CD4-positive, alpha-beta T cell treated with Interferon gamma for 1 hour (primary cell): Measurements from ENCODE around the gene CBLB.
A peak's percentile ranks its signal among the peaks of the same experiment; 100 is the strongest.

Source experiments
- DNase-seq: peaks from one replicate; pipeline ENCODE4 v3.0.0-alpha.2; 2020

Gene CBLB

DNA sequence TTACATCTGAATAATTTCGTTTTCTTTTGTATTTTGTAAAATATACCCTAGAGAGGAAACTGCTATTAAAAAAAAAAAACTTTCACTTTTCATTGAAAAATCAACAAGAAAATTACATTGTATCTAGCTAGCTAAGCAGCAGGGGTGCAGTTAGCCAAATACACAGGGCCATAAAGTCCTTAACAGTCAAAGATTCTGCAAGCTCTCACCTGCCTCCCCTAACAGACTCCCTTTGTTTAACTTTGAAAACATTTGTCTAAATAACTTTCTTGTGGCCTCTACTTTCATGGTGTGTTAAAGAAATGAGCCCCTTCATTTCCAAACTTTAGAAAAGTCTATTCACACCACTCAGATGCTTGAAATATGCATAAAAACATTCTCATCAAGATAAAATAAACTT, 23.3 kb downstream of the CBLB start:
- DNase-seq = no peak

- DNase-seq = no peak
Measured at GRCh38 chr3:105844704-105845103, 24.1 kb downstream of the CBLB start.

- DNase-seq = no peak
Measured at GRCh38 chr3:105843994-105844393, 24.8 kb downstream of the CBLB start.

GRCh38 chr3:105842943-105843342, 25.9 kb downstream of the CBLB start:
- DNase-seq = no peak

GRCh38 chr3:105842449-105842848, 26.4 kb downstream of the CBLB start:
- no peak for DNase-seq

- DNase-seq = no peak
Measured at GRCh38 chr3:105837947-105838346, 30.9 kb downstream of the CBLB start.

- no peak for DNase-seq
Measured at GRCh38 chr3:105837143-105837740, 31.6 kb downstream of the CBLB start.

- DNase-seq = no peak
Measured at GRCh38 chr3:105836533-105836932, 32.3 kb downstream of the CBLB start.

- DNase-seq = no peak
Measured at GRCh38 chr3:105835606-105836005, 33.2 kb downstream of the CBLB start.

DNA sequence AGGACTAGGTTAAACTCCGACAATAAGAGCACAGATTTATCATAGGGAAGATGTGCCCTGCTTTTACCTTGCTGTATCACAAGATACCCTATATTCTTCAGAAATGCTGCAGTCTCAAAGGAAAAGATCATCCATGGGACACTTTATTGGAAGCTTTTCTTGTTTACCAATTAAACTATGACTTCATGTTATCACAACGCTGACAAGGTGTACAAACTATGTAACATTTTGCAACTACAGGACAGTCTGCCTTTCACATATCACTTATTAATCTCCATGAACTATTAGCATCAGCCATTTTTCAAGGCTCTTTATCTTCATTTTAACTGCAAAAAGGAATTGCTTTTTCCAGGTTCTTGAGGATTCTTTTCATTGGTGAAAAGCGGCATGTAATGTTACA, 34.0 kb downstream of the CBLB start:
- no peak for DNase-seq

DNA sequence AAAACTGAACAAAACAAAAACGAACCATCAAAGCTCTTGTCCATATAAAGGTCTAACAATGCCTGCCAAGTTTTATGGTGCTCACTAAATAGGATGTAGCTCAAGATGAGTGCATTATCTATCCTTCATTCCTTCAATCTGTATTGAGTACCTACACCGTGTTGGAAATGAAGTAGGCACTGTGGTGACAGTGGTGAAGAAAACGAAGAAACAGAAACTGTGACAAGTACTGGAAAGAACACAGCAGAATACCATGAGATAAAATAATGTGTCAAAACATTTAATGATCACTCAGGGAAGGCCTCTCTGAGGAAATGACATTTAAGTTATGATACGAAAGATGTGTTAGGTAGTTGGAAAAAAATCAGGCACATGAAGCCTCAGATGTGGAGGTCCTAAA, 36.2 kb downstream of the CBLB start:
- no peak for DNase-seq

DNA sequence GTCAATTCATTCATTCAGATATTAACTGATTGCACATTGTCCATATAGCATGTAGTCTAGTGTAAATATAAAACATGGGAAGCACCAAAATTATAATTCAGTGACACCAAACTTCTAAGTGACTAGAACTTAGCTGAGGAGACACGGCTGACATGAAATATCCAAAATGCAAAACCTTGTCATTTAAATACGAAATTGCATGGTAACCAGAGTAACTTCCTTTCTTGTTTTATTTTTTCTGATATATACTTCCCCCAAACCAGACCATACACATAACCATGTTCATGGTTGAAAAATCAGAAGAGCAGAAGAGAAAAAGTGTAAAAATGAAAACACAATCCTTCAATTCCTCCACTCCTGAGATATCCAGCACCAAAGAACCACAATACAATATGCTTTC, 38.0 kb downstream of the CBLB start:
- no peak for DNase-seq

- DNase-seq = no peak
Measured at GRCh38 chr3:105829871-105830622, 38.8 kb downstream of the CBLB start.

GRCh38 chr3:105829229-105829628, 39.6 kb downstream of the CBLB start:
- peak; percentile 6 for DNase-seq

GRCh38 chr3:105828703-105829102, 40.1 kb downstream of the CBLB start:
- no peak for DNase-seq

DNA sequence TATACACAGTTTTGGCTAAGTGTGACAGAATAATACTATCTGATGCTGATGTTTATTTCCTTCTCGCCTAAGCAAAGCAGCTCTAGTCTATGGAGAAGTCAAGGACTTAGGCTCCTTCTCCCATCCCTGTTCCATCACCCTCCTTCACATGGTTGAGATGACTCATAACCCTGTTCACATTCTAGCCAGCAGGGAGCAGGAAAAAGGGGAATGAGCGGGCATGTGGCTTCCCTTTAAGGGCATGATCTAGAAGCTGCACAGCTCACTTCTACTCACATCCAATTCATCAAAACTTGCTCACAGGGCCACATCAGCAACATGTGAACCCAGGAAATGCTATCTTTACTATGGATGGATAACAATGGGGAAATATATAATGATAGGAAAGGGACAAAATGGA, 40.9 kb downstream of the CBLB start:
- DNase-seq = no peak

DNA sequence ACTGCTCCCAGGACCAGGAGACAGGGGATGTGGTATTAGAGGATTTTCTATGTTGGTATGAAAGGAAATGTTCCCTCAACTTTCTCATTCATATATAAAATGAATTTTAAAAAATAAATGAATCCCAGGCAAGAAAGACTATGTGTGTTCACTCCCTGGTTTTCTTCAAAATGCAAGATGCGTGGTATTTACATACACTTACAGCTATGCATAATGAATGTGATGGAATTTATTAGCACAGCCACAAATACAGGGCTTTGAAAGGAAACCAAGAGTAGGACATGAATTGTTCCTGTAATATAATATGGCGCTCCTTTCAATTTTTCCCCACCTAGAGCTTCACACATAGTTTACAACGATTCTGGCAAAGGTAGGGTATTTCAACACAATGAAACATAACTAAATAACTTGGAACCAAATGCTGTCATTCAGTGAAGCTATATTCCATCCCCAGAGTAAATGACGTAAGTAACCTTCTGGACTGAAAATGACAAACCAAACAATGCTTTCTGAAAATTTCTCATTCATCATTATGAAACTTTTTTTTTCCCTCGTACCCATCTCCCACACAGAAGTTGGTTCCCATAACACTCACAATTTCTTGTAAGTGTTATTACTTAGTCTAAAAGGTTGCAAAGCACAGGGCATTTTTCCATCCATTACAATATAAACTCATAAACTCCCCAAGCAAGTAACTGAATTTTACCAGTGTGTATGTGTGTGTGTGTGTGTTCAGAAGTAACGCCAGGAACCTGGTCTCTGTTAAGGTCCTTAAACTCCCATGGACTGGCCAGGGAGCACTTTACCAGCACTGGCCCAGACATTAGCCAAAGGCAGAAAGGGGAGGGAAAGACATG, 41.8 kb downstream of the CBLB start:
- no peak for DNase-seq

GRCh38 chr3:105824129-105824528, 44.7 kb downstream of the CBLB start:
- no peak for DNase-seq

- DNase-seq = no peak
Measured at GRCh38 chr3:105823149-105823867, 45.5 kb downstream of the CBLB start.

- no peak for DNase-seq
Measured at GRCh38 chr3:105822171-105823123, 46.4 kb downstream of the CBLB start.

- DNase-seq = no peak
Measured at GRCh38 chr3:105821433-105821832, 47.4 kb downstream of the CBLB start.

DNA sequence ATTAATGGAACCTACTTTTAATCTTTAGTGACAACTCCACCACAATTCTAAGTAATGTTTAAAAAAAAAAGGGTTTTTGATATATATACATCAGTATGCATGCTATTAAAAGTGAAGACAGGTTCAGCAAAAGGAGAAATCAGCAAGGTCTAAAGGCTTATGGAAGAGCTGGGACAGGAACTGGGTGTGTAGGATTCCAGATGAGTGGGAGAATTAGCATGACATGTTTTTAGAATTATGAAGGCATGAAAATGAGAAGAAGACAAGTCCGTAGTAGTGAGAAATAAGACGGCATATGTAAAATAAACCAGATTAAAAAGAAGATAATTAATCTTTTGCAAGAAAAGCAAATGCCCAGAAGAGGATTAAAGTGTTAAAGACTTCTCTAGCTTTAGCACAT, 52.0 kb downstream of the CBLB start:
- DNase-seq = no peak
